WTC11 (cell line): ENCODE results near the gene ZGPAT.

Source experiments
- EMX1 ChIP-seq: fragments of 250-450 bp; sonication (Bioruptor Pico); IDR thresholded peaks from 2 replicates; pipeline ENCODE4 v1.8.0; 2021; ENCODE audit warnings: mild to moderate bottlenecking
- FOXP1 ChIP-seq: sonication (generic); formaldehyde crosslinking; IDR thresholded peaks from 2 replicates; pipeline ENCODE4 v1.8.0; 2022; ENCODE audit warnings: missing genetic modification reagents, mild to moderate bottlenecking, moderate library complexity, borderline replicate concordance
- IRF2 ChIP-seq: sonication (generic); formaldehyde crosslinking; IDR thresholded peaks from 2 replicates; pipeline ENCODE4 v1.8.0; 2022; ENCODE audit warnings: low read depth, missing genetic modification reagents, borderline replicate concordance
- NR2C2 ChIP-seq: sonication (generic); formaldehyde crosslinking; IDR thresholded peaks from 2 replicates; pipeline ENCODE4 v1.8.0; 2022; ENCODE audit warnings: mild to moderate bottlenecking, missing genetic modification reagents
- TF ChIP-seq, protein P1 (sequence below): fragments of 250-450 bp; sonication (Bioruptor Pico); IDR thresholded peaks from 2 replicates; pipeline ENCODE4 v1.9.0; 2021; ENCODE audit warnings: mild to moderate bottlenecking
- TF ChIP-seq, protein P2 (sequence below): sonication (generic); formaldehyde crosslinking; IDR thresholded peaks from 2 replicates; pipeline ENCODE4 v1.8.1; 2023; ENCODE audit warnings: mild to moderate bottlenecking, moderate library complexity, missing genetic modification reagents

DNA sequence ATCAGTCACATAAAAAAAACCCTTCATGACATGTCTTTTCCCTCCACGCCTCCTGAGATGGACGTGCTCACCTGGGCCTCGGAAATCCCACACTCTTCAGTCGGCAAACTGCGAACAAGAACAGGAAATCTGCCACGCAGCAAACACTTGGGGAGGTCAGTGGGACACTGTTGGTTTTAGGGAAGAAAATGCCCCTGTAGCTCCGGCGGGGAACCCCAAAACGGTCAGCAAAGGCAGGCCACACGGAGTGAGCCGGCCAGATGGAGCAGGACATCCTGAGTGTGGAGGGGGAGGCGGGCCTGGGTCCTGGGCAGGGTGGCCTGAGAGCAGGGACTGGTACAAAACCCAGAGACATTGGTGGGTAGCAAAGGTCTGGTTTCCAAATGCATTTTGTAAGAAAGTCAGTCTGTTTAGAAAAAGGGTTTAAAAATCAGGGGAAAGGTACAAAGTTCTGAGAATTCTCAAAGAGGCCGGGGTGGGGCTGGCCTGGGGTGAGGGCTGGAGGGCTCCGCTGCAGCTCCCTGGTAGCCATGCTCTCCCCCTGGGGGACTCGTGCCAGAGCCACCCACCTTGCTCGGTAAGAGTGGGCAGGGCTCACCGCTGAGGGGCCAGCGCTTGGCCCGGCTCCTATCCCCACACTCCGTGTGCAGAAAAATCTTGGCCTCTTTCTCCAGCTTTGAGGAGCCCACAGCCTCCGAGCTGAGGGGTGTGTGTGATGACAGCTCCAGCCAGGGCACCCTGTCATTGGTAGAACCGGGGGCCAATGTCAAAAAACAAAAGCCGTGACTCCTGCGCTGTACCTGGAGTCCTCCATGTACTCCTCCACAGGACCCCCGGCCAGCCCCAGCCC, 37.0 kb downstream of the ZGPAT start:
- TF ChIP-seq NR2C2 (CRISPR knock-in tag) (no peak), IRF2 (CRISPR knock-in tag) (no peak), EMX1 (CRISPR knock-in tag) (no peak), FOXP1 (no peak)
- TF ChIP-seq, protein P1, sequence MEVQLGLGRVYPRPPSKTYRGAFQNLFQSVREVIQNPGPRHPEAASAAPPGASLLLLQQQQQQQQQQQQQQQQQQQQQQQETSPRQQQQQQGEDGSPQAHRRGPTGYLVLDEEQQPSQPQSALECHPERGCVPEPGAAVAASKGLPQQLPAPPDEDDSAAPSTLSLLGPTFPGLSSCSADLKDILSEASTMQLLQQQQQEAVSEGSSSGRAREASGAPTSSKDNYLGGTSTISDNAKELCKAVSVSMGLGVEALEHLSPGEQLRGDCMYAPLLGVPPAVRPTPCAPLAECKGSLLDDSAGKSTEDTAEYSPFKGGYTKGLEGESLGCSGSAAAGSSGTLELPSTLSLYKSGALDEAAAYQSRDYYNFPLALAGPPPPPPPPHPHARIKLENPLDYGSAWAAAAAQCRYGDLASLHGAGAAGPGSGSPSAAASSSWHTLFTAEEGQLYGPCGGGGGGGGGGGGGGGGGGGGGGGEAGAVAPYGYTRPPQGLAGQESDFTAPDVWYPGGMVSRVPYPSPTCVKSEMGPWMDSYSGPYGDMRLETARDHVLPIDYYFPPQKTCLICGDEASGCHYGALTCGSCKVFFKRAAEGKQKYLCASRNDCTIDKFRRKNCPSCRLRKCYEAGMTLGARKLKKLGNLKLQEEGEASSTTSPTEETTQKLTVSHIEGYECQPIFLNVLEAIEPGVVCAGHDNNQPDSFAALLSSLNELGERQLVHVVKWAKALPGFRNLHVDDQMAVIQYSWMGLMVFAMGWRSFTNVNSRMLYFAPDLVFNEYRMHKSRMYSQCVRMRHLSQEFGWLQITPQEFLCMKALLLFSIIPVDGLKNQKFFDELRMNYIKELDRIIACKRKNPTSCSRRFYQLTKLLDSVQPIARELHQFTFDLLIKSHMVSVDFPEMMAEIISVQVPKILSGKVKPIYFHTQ (CRISPR knock-in tag), result no peak
- TF ChIP-seq, protein P2, sequence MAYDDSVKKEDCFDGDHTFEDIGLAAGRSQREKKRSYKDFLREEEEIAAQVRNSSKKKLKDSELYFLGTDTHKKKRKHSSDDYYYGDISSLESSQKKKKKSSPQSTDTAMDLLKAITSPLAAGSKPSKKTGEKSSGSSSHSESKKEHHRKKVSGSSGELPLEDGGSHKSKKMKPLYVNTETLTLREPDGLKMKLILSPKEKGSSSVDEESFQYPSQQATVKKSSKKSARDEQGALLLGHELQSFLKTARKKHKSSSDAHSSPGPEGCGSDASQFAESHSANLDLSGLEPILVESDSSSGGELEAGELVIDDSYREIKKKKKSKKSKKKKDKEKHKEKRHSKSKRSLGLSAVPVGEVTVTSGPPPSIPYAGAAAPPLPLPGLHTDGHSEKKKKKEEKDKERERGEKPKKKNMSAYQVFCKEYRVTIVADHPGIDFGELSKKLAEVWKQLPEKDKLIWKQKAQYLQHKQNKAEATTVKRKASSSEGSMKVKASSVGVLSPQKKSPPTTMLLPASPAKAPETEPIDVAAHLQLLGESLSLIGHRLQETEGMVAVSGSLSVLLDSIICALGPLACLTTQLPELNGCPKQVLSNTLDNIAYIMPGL (CRISPR knock-in tag), result no peak
